Brain microvascular endothelial cell (primary cell): ENCODE data around the gene TIE1.
A peak's percentile ranks its signal among the peaks of the same experiment; 100 is the strongest.

Source experiments
- DNase-seq: peaks from one replicate; pipeline ENCODE4 v3.0.0-alpha.2; 2020
- H3K27ac ChIP-seq: fragments of 250-450 bp; sonication (Bioruptor Pico); 2 replicates; pipeline ENCODE4 v1.5.1; 2020; ENCODE audit warnings: mild to moderate bottlenecking, moderate library complexity
- H3K27me3 ChIP-seq: fragments of 250-450 bp; sonication (Bioruptor Pico); replicated peaks from 2 replicates; pipeline ENCODE4 v1.5.1; 2020; ENCODE audit warnings: mild to moderate bottlenecking
- H3K36me3 ChIP-seq: fragments of 250-450 bp; sonication (Bioruptor Pico); replicated peaks from 2 replicates; pipeline ENCODE4 v1.5.1; 2020; ENCODE audit warnings: mild to moderate bottlenecking
- H3K4me3 ChIP-seq: 2 replicates; pipeline ENCODE4 v1.5.1; 2011; ENCODE audit warnings: low read depth, mild to moderate bottlenecking, control low read depth, low read length, moderate library complexity
- in situ Hi-C: cut with HindIII; loops from 2 replicates; pipeline ENCODE4 v1.10.0; 2017; ENCODE audit warnings: low sequenced_read_pairs, low pct_ligation_motif_present
- TF ChIP-seq, protein P1 (sequence below): IDR thresholded peaks from 2 replicates; pipeline ENCODE4 v1.5.1; 2011; ENCODE audit warnings: low read depth, mild to moderate bottlenecking, moderate library complexity, low read length, control low read depth, inconsistent platforms; ENCODE audit errors: missing control alignments

The TIE1 gene

DNA sequence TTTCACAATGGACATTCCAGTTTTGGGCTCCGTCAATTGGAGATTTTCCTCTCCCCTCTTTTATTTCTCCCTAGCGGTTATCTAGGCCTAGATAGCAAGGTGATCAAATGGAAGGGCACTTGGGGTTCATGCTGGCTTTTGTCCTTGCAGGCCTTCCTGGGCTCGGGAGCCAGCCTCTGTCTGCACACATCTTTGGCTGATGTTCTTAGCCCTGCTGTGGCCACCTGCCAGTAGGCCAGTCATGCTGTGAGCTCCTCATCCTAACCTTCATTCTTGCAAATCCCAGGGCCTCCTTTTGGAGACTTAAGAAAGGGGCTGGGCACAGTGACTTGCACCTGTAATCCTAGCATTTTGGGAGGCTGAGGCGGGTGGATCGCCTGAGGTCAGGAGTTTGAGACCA lies 13.5 kb downstream of the TIE1 start:
- TF ChIP-seq, protein P1, sequence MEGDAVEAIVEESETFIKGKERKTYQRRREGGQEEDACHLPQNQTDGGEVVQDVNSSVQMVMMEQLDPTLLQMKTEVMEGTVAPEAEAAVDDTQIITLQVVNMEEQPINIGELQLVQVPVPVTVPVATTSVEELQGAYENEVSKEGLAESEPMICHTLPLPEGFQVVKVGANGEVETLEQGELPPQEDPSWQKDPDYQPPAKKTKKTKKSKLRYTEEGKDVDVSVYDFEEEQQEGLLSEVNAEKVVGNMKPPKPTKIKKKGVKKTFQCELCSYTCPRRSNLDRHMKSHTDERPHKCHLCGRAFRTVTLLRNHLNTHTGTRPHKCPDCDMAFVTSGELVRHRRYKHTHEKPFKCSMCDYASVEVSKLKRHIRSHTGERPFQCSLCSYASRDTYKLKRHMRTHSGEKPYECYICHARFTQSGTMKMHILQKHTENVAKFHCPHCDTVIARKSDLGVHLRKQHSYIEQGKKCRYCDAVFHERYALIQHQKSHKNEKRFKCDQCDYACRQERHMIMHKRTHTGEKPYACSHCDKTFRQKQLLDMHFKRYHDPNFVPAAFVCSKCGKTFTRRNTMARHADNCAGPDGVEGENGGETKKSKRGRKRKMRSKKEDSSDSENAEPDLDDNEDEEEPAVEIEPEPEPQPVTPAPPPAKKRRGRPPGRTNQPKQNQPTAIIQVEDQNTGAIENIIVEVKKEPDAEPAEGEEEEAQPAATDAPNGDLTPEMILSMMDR: no peak
- in situ Hi-C loops: no loop called here
- no peak for DNase-seq
- H3K4me3 ChIP-seq: no peak overlapping the region
- no peak overlapping the region for H3K27ac ChIP-seq
- no peaks in the 10 kb centered on the region for H3K36me3 ChIP-seq
- no peaks in the 10 kb centered on the region for H3K27me3 ChIP-seq

GRCh38 chr1:43315481-43315880 lies 14.7 kb downstream of the TIE1 start:
- Histone ChIP-seq H3K27me3 (no peaks in the 10 kb centered on the region), H3K4me3 (no peak overlapping the region), H3K36me3 (no peaks in the 10 kb centered on the region), H3K27ac (no peak overlapping the region)
- TF ChIP-seq, protein P1: no peak
- DNase-seq: no peak
- in situ Hi-C loops: no loop called here

DNA sequence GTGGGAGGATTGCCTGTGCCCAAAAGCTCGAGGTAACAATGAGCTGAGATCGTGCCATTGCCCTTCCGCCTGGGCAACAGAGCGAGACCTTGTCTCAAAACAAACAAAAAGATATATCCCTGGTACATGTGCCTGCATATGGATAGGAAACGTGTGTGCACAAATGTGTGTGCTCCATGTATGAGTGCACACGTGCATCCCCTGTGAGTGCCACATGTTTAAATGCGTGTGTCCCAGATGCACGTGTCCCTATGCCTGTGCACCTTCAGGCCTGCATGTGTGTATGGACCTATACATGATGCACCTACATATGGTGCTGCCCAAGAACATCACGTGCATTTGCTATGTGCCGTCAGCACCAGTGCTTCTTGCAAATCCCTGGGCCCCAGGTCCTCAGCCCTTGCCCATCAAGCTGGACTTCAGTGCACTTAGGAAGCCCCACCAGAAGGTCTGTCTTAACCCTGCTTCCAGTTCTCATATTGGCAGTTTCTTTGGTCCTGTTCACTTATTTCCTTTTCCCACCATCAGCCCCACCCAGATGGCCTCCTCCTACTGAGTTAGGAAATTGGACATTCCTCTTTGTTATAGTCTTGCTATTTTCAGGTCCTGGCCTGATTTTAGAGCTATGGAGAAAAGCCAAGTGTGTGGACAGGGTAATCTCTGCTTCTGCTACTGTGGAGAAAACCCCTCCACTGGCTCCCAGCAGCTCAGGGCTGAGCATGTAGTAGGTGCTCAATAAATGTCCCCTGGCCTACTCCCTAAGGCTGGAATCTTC lies 15.4 kb downstream of the TIE1 start:
- no peak overlapping the region for H3K27ac ChIP-seq

DNA sequence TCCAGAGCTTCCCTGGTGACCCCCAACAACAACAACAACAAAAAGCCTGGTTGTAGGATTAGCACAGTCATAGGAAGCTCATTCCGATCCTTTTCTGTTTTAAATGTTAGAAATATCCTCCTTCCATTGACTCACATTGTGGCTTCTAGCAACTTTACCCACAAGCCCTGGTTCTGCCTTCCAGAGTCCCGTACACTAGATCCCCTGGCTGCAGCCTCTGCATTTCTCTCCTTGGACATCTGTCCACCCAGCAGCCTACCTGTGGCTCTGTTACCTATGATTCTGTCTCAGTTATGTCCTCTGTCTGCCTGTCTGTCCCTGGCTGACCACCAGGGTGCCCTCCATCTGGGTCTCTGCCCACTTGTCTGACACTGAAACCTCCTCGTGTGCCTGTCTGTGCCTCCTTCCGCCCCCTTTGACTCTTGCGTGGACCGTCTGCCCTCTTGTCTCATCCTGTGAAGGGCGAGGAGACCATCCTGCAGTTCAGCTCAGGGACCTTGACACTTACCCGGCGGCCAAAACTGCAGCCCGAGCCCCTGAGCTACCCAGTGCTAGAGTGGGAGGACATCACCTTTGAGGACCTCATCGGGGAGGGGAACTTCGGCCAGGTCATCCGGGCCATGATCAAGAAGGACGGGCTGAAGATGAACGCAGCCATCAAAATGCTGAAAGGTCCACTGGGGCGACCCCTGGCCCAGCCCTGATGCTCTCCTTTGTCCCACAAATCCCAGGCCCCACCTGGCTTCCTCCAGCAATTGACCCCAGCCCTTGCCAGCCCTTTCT lies 16.1 kb downstream of the TIE1 start:
- no peak for DNase-seq
- no peak overlapping the region for H3K27ac ChIP-seq
- H3K27me3 ChIP-seq: no peaks in the 10 kb centered on the region
- H3K4me3 ChIP-seq: no peak overlapping the region
- H3K36me3 ChIP-seq: no peaks in the 10 kb centered on the region
- TF ChIP-seq, protein P1: peak; percentile 46
- in situ Hi-C loops: no loop called here

More for the DNA sequence above, 15.4 kb downstream of the TIE1 start:
- Histone ChIP-seq H3K36me3 (no peaks in the 10 kb centered on the region), H3K4me3 (no peak overlapping the region), H3K27me3 (no peaks in the 10 kb centered on the region)
- no peak for DNase-seq
- in situ Hi-C loops: no loop called here
- TF ChIP-seq, protein P1: no peak

GRCh38 chr1:43317817-43318471 lies 17.2 kb downstream of the TIE1 start:
- in situ Hi-C loops: no loop called here
- Histone ChIP-seq H3K36me3 (no peaks in the 10 kb centered on the region), H3K27me3 (no peaks in the 10 kb centered on the region), H3K27ac (no peak overlapping the region), H3K4me3 (no peak overlapping the region)
- TF ChIP-seq, protein P1: no peak
- no peak for DNase-seq
